Peyer's patch (tissue), 4 donors: ENCODE measurements around the gene SLCO4C1.

ENCODE experiments used
- CTCF ChIP-seq, 6 experiments: fragments of 450-650 bp in 4 of 6; fragments of 200-600 bp in 2 of 6; sonication (generic) in 1 of 6; IDR thresholded peaks; one replicate each; pipeline ENCODE4 v1.5.1; 2017 to 2019; ENCODE audit warnings: antibody characterized with exemption in 6 of 6, mild to moderate bottlenecking in 3 of 6, moderate library complexity in 1 of 6
- POLR2A ChIP-seq, 2 donors: fragments of 450-650 bp; IDR thresholded peaks; one replicate each; pipeline ENCODE4 v1.5.1; 2017; ENCODE audit warnings: antibody characterized with exemption in 2 of 2, mild to moderate bottlenecking in 2 of 2, moderate library complexity in 2 of 2

- TF ChIP-seq CTCF (IDR thresholded peaks at IDR 0.05): no peak
- TF ChIP-seq POLR2A (IDR thresholded peaks at IDR 0.05): no peak
Measured at GRCh38 chr5:102324714-102325113, 28.6 kb upstream of the SLCO4C1 start.
